HepG2 (cell line): ENCODE measurements around the gene TTYH2.

Experiments
- NFYB ChIP-seq: sonication (generic); formaldehyde crosslinking; IDR thresholded peaks from 2 replicates; pipeline ENCODE4 v1.4.0; 2020; ENCODE audit warnings: missing genetic modification reagents
- ZNF12 ChIP-seq: sonication (generic); formaldehyde crosslinking; IDR thresholded peaks from 2 replicates; pipeline ENCODE4 v1.5.0; 2020; ENCODE audit warnings: missing genetic modification reagents

DNA sequence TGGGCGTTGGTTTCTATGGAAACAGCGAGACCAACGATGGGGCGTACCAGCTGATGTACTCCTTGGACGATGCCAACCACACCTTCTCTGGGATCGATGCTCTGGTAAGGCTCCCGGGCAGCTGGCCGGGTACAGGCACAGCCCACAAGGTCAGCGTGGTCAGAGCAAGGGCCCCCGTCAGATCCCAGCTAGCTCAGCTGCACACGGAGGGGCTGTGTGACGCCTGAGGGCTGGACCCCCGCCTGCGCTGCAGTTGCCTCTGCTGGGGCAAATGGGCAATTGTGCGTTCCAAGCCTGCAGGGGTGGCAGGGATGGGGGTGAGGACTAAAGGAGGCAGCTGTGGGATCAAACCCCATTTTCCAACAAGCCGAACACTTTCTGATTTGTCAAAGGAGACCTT, 17.5 kb downstream of the TTYH2 start:
- no peak for TF ChIP-seq NFYB (CRISPR knock-in tag)
- no peak for TF ChIP-seq ZNF12
